ENCODE data around the gene DUSP22. TPM values are rescaled to one million over a fixed set of nuclear protein-coding genes. Genes with fewer than 3 reads are reported as not detected.

The DUSP22 gene
- total RNA-seq, 1 experiment from 2014 or later = 19.2 TPM

GRCh38 chr6:259901-260508 lies 32.3 kb upstream of the DUSP22 start:
- CTCF ChIA-PET = no interaction called here

More at GRCh38 chr6:259901-260508, 32.3 kb upstream of the DUSP22 start:
- Histone ChIP-seq H3K9me3 (ENCODE audit: control insufficient read depth in 1 of 2, insufficient read depth in 1 of 2, low read depth in 1 of 2, low read length in 2 of 2) (no peaks in the 10 kb centered on the region), H4K20me1 (ENCODE audit: insufficient read depth) (no peaks in the 10 kb centered on the region), H2AFZ (ENCODE audit: low read depth, low read length, poor library complexity, severe bottlenecking) (no peak overlapping the region), H3K9me2 (ENCODE audit: insufficient read depth) (no peaks in the 10 kb centered on the region), H3K4me2 (ENCODE audit: low read length) (no peak overlapping the region), H3K27me3 (ENCODE audit: insufficient read depth, low read length) (no peaks in the 10 kb centered on the region; the same call in 1 of the 2 replicates), H3K27ac (ENCODE audit: low read depth, low read length) (no peak overlapping the region), H3K9ac (ENCODE audit: low read length) (no peak overlapping the region), H3K79me2 (ENCODE audit: insufficient read depth, low read length) (no peaks in the 10 kb centered on the region), H3K36me3 (ENCODE audit: control insufficient read depth in 1 of 2, insufficient read depth in 2 of 2, low read length in 2 of 2) (no peaks in the 10 kb centered on the region), H3K4me1 (ENCODE audit: control insufficient read depth in 1 of 2, insufficient read depth in 2 of 2, low read length in 2 of 2) (no peaks in the 10 kb centered on the region), H3K4me3 (replicated peaks in 1 of 2; ENCODE audit: low read depth in 1 of 2, low read length in 2 of 2) (no peak overlapping the region)
- ChIA-PET RAD21 (ENCODE audit: low non-redundant PET in 1 of 2, low total read pairs in 2 of 2, uncharacterized antibody in 2 of 2, unreplicated experiment in 2 of 2) (no interaction called here), POLR2A (no interaction called here)
- TF ChIP-seq CEBPB (IDR thresholded peaks at IDR 0.05; ENCODE audit: low read depth) (no peak), TCF7L2 (IDR thresholded peaks at IDR 0.05; ENCODE audit: borderline replicate concordance, extremely low read depth, insufficient read depth, insufficient read length) (no peak), JUND (IDR thresholded peaks at IDR 0.05) (no peak), REST (IDR thresholded peaks at IDR 0.05; ENCODE audit: low read depth) (no peak), CTCF (IDR thresholded peaks at IDR 0.05 in 2 of 3, conservative IDR thresholded peaks at IDR 0.05 in 1 of 3; ENCODE audit: borderline replicate concordance in 1 of 3, insufficient read depth in 1 of 3, low read depth in 2 of 3, low read length in 2 of 3) (no peak), ELF1 (IDR thresholded peaks at IDR 0.05; ENCODE audit: borderline replicate concordance, low read depth) (no peak), ZFX (IDR thresholded peaks at IDR 0.05) (no peak), POLR2A (IDR thresholded peaks at IDR 0.05; ENCODE audit: borderline replicate concordance, extremely low read depth, insufficient read depth, insufficient read length) (no peak), EGR1 (IDR thresholded peaks at IDR 0.05; ENCODE audit: low read depth) (no peak), FOSL1 (IDR thresholded peaks at IDR 0.05; ENCODE audit: low read depth) (no peak)
- intact Hi-C loops (cut with micrococcal nuclease) = no loop called here
- BruUV-seq (replicated peaks) = no TSS peak
- DNase-seq (ENCODE audit: low read depth, low spot score) = no peak
- ATAC-seq = no peak
